HCT116 (cell line): ENCODE data around the gene KCNK6. TPM values are rescaled to one million over a fixed set of nuclear protein-coding genes. Genes with fewer than 3 reads are reported as not detected.

Experiments used
- ATAC-seq: fragments of 200-7000 bp; cut with Tn5 transposase; 2 replicates; pipeline ENCODE4 v1.9.1; 2020; ENCODE audit warnings: mild to moderate bottlenecking, moderate library complexity
- BruUV-seq: library from RNA; stranded (reverse); fragments of 400-500 nt; replicated peaks from 2 replicates; lab custom pipeline; 2021; lab: Mats Ljungman, UMichigan
- CTCF ChIA-PET: fragments of 300-600 bp; sonication (Branson Sonifier 250); formaldehyde crosslinking; loops from one replicate; lab custom pipeline; 2021; ENCODE audit warnings: antibody characterized with exemption; lab: Charles Lee
- POLR2A ChIA-PET: fragments of 300-600, 350-600 bp; sonication (Branson Sonifier 250); formaldehyde crosslinking; loops from one replicate; lab custom pipeline; 2021; ENCODE audit warnings: antibody characterized with exemption; lab: Charles Lee
- RAD21 ChIA-PET, 2 experiments: fragments of 300-600 bp; sonication (Branson Sonifier 250); formaldehyde crosslinking; loops; one replicate each; lab custom pipeline; 2023; ENCODE audit warnings: low total read pairs in 2 of 2; ENCODE audit not compliant: uncharacterized antibody in 2 of 2, unreplicated experiment in 2 of 2, low non-redundant PET in 1 of 2; lab: Charles Lee
- DNase-seq: peaks from one replicate; pipeline ENCODE4 v3.0.0-alpha.2; 2010; ENCODE audit warnings: low read depth, low spot score
- H2AFZ ChIP-seq: fragments of 200-600 bp; shearing (Covaris generic), sonication (generic); 2 replicates; pipeline ENCODE4 v1.6.1; 2017; ENCODE audit warnings: low read depth, mixed run types, mixed read lengths, antibody characterized with exemption, low read length; ENCODE audit not compliant: poor library complexity, severe bottlenecking
- H3K27ac ChIP-seq: 2 replicates; pipeline ENCODE4 v1.5.1; 2012; ENCODE audit warnings: low read depth, low read length
- H3K27me3 ChIP-seq: fragments of 200-600 bp; sonication (generic); 2 replicates; pipeline ENCODE4 v1.6.1; 2016; ENCODE audit warnings: mixed run types, low read length, mixed read lengths; ENCODE audit not compliant: insufficient read depth
- H3K36me3 ChIP-seq, 2 experiments: fragments of 200-500 bp in 1 of 2; fragments of 200-600 bp in 1 of 2; sonication (Bioruptor generic) in 1 of 2; sonication (generic) in 1 of 2; 2 replicates each; pipeline versions ENCODE4 v1.5.1 to v1.6.1; 2014 to 2016; ENCODE audit warnings: low read length in 2 of 2, inconsistent platforms in 1 of 2, mixed read lengths in 1 of 2, mixed run types in 1 of 2; ENCODE audit not compliant: insufficient read depth in 2 of 2, control insufficient read depth in 1 of 2
- H3K4me1 ChIP-seq, 2 experiments: fragments of 200-600 bp in 1 of 2; sonication (generic) in 1 of 2; 2 replicates each; pipeline versions ENCODE4 v1.5.1 to v1.6.1; 2012 to 2017; ENCODE audit warnings: low read length in 2 of 2, inconsistent platforms in 1 of 2, mild to moderate bottlenecking in 1 of 2, mixed read lengths in 1 of 2, mixed run types in 1 of 2, moderate library complexity in 1 of 2; ENCODE audit not compliant: insufficient read depth in 2 of 2, control insufficient read depth in 1 of 2
- H3K4me2 ChIP-seq: fragments of 200-600 bp; sonication (generic); 2 replicates; pipeline ENCODE4 v1.6.1; 2017; ENCODE audit warnings: mixed run types, low read length, mixed read lengths
- H3K4me3 ChIP-seq, 2 experiments: fragments of 200-600 bp in 1 of 2; sonication (generic) in 1 of 2; replicated peaks in 1 of 2; 2 replicates each; pipeline ENCODE4 v1.5.1; 2011 to 2016; ENCODE audit warnings: low read length in 2 of 2, control low read depth in 1 of 2, low read depth in 1 of 2, mild to moderate bottlenecking in 1 of 2, mixed read lengths in 1 of 2, mixed run types in 1 of 2
- H3K79me2 ChIP-seq: fragments of 200-600 bp; sonication (generic); 2 replicates; pipeline ENCODE4 v1.6.1; 2017; ENCODE audit warnings: mild to moderate bottlenecking, mixed run types, low read length, moderate library complexity, mixed read lengths; ENCODE audit not compliant: insufficient read depth
- H3K9ac ChIP-seq: fragments of 200-600 bp; sonication (generic); 2 replicates; pipeline ENCODE4 v1.6.1; 2016; ENCODE audit warnings: low read length, mixed read lengths
- H3K9me2 ChIP-seq: fragments of 200-600 bp; sonication (generic), shearing (Covaris generic); 2 replicates; pipeline ENCODE4 v1.6.1; 2017; ENCODE audit warnings: mixed run types, mild to moderate bottlenecking, moderate library complexity; ENCODE audit not compliant: insufficient read depth
- H3K9me3 ChIP-seq, 2 experiments: fragments of 200-500 bp in 1 of 2; fragments of 200-600 bp in 1 of 2; sonication (Bioruptor generic) in 1 of 2; sonication (generic) in 1 of 2; 2 replicates each; pipeline ENCODE4 v1.6.1; 2014 to 2017; ENCODE audit warnings: low read length in 2 of 2, mixed read lengths in 2 of 2, inconsistent platforms in 1 of 2, low read depth in 1 of 2, mild to moderate bottlenecking in 1 of 2, mixed run types in 1 of 2, moderate library complexity in 1 of 2; ENCODE audit not compliant: control insufficient read depth in 1 of 2, insufficient read depth in 1 of 2
- H4K20me1 ChIP-seq: fragments of 200-600 bp; sonication (generic), shearing (Covaris generic); 2 replicates; pipeline ENCODE4 v1.6.1; 2017; ENCODE audit warnings: mixed run types, mild to moderate bottlenecking, moderate library complexity; ENCODE audit not compliant: insufficient read depth
- CBX3 ChIP-seq: IDR thresholded peaks from 2 replicates; pipeline ENCODE4 v1.6.1; 2012; ENCODE audit warnings: low read depth
- CEBPB ChIP-seq: IDR thresholded peaks from 2 replicates; pipeline ENCODE4 v1.6.1; 2012; ENCODE audit warnings: low read depth
- EGR1 ChIP-seq: IDR thresholded peaks from 2 replicates; pipeline ENCODE4 v1.6.1; 2012; ENCODE audit warnings: low read depth
- EZH2 ChIP-seq: fragments of 200-600 bp; sonication (generic); IDR thresholded peaks from 2 replicates; pipeline ENCODE4 v1.6.1; 2017; ENCODE audit warnings: antibody characterized with exemption, mixed run types
- EZH2phosphoT487 ChIP-seq: fragments of 200-600 bp; IDR thresholded peaks from 2 replicates; pipeline ENCODE4 v1.6.1; 2018; ENCODE audit warnings: antibody characterized with exemption, borderline replicate concordance
- FOSL1 ChIP-seq: IDR thresholded peaks from 2 replicates; pipeline ENCODE4 v1.6.1; 2012; ENCODE audit warnings: low read depth
- JUND ChIP-seq: IDR thresholded peaks from 2 replicates; pipeline ENCODE4 v1.6.1; 2012
- POLR2A ChIP-seq: IDR thresholded peaks from 2 replicates; pipeline ENCODE4 v1.7.0; 2011; ENCODE audit warnings: borderline replicate concordance; ENCODE audit not compliant: insufficient read depth, insufficient read length; ENCODE audit errors: extremely low read depth
- POLR2AphosphoS5 ChIP-seq: IDR thresholded peaks from 2 replicates; pipeline ENCODE4 v1.6.1; 2011; ENCODE audit warnings: mild to moderate bottlenecking, low read depth, low read length, moderate library complexity
- TCF7L2 ChIP-seq: IDR thresholded peaks from 2 replicates; pipeline ENCODE4 v1.7.0; 2011; ENCODE audit warnings: borderline replicate concordance, inconsistent platforms; ENCODE audit not compliant: insufficient read depth, insufficient read length; ENCODE audit errors: extremely low read depth
- ZFX ChIP-seq: fragments of 450-650 bp; IDR thresholded peaks from 2 replicates; pipeline ENCODE4 v1.6.1; 2017
- intact Hi-C: fragments of 100-400 bp; cut with micrococcal nuclease; formaldehyde crosslinking; loops from 2 replicates; pipeline ENCODE4 v1.10.0; 2022
- total RNA-seq: library from RNA; stranded (reverse); gene quantifications from one replicate; pipeline ENCODE4 v1.2.1, GENCODE V29; 2021; ENCODE audit not compliant: unreplicated experiment
- TF ChIP-seq, protein P1 (sequence below): IDR thresholded peaks from 2 replicates; pipeline ENCODE4 v1.6.1; 2012
- TF ChIP-seq, protein P2 (sequence below), 3 experiments: fragments of 200-600 bp in 1 of 3; sonication (generic) in 1 of 3; IDR thresholded peaks in 2 of 3; conservative IDR thresholded peaks in 1 of 3; 2 replicates each; pipeline ENCODE4 v1.5.1; 2012 to 2017; ENCODE audit warnings: low read depth in 2 of 3, low read length in 2 of 3, antibody characterized with exemption in 1 of 3, borderline replicate concordance in 1 of 3, control low read depth in 1 of 3, mild to moderate bottlenecking in 1 of 3, mixed read lengths in 1 of 3, mixed run types in 1 of 3, moderate library complexity in 1 of 3; ENCODE audit not compliant: insufficient read depth in 1 of 3

The KCNK6 gene
- total RNA-seq, 1 experiment from 2014 or later, result 11.0 TPM

DNA sequence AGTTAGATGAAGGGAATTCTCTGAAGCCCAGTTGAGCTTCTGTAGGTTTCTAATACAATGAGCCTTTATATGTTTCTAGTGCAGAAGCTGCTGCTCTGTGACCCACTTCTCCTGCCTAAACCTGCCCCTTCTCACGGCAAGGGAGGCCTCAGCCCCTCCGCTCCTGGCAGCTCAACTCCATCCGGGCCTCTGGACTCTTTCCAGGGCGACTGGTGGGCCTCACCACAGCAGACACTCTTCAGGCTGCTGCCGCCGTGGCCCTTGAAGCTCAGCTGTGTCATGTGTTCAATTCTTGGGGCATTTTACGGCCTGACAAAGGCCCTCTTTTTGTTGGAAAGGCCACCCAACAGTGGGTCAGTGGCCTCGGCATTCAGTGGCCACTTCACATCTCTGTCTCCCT, 25.6 kb upstream of the KCNK6 start:
- peaks cover 16 to 19% of the 10 kb centered on the region in 2 experiments for H3K4me1 ChIP-seq
- H2AFZ ChIP-seq, result no peak overlapping the region
- BruUV-seq, result no TSS peak
- CTCF ChIA-PET, result no interaction called here
- RAD21 ChIA-PET, result interaction anchor here in 1 of 2 experiments (0.6 kb wide), 1 partner anchor 31 kb away, joined by 3 read pairs; no protein-coding TSS in a partner anchor
- DNase-seq (no peak), ATAC-seq (no peak)
- POLR2A ChIA-PET, result no interaction called here
- TF ChIP-seq POLR2AphosphoS5, result no peak
- TF ChIP-seq EZH2phosphoT487, result no peak
- TF ChIP-seq CEBPB, result no peak
- TF ChIP-seq, protein P1, sequence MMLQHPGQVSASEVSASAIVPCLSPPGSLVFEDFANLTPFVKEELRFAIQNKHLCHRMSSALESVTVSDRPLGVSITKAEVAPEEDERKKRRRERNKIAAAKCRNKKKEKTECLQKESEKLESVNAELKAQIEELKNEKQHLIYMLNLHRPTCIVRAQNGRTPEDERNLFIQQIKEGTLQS, result no peak
- TF ChIP-seq EZH2, result no peak
- no peak for TF ChIP-seq EGR1
- no peak for TF ChIP-seq ZFX
- TF ChIP-seq POLR2A, result no peak
- TF ChIP-seq, protein P2, sequence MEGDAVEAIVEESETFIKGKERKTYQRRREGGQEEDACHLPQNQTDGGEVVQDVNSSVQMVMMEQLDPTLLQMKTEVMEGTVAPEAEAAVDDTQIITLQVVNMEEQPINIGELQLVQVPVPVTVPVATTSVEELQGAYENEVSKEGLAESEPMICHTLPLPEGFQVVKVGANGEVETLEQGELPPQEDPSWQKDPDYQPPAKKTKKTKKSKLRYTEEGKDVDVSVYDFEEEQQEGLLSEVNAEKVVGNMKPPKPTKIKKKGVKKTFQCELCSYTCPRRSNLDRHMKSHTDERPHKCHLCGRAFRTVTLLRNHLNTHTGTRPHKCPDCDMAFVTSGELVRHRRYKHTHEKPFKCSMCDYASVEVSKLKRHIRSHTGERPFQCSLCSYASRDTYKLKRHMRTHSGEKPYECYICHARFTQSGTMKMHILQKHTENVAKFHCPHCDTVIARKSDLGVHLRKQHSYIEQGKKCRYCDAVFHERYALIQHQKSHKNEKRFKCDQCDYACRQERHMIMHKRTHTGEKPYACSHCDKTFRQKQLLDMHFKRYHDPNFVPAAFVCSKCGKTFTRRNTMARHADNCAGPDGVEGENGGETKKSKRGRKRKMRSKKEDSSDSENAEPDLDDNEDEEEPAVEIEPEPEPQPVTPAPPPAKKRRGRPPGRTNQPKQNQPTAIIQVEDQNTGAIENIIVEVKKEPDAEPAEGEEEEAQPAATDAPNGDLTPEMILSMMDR (IDR thresholded peaks at IDR 0.05 in 2 of 3, conservative IDR thresholded peaks at IDR 0.05 in 1 of 3; ENCODE audit: borderline replicate concordance in 1 of 3, insufficient read depth in 1 of 3, low read depth in 2 of 3, low read length in 2 of 3), result no peak
- no peak for TF ChIP-seq CBX3
- TF ChIP-seq FOSL1, result no peak
- TF ChIP-seq TCF7L2, result no peak
- TF ChIP-seq JUND, result no peak
- no peak overlapping the region for H3K27ac ChIP-seq
- H3K9me2 ChIP-seq, result no peaks in the 10 kb centered on the region
- no peaks in the 10 kb centered on the region for H3K27me3 ChIP-seq
- H3K9me3 ChIP-seq, result no peaks in the 10 kb centered on the region
- no peak overlapping the region for H3K9ac ChIP-seq
- H3K36me3 ChIP-seq, result peaks cover 18 to 36% of the 10 kb centered on the region in 2 experiments
- no peak overlapping the region for H3K4me3 ChIP-seq
- H3K4me2 ChIP-seq, result no peak overlapping the region
- intact Hi-C loops, result no loop called here
- H3K79me2 ChIP-seq, result no peaks in the 10 kb centered on the region
- no peaks in the 10 kb centered on the region for H4K20me1 ChIP-seq
